CD4-positive, alpha-beta T cell treated with Interleukin-6 for 4 hours (primary cell): ENCODE data around the gene MYO1A.
"Not testable (repeated sequence)": the region's sequence is repeated elsewhere in the genome, so short reads cannot be mapped to it uniquely, and the experiment has no call there.

Experiments used
- DNase-seq: peaks from one replicate; pipeline ENCODE4 v3.0.0-alpha.2; 2020; ENCODE audit warnings: mixed read lengths

Gene MYO1A

GRCh38 chr12:56991319-56992246 lies 58.3 kb downstream of the MYO1A start:
- no peak for DNase-seq

- no peak for DNase-seq
Observed at GRCh38 chr12:56990648-56991318, 59.1 kb downstream of the MYO1A start.

GRCh38 chr12:56989861-56990610 lies 59.9 kb downstream of the MYO1A start:
- no peak for DNase-seq

GRCh38 chr12:56988207-56988739 lies 61.7 kb downstream of the MYO1A start:
- DNase-seq, result no peak

GRCh38 chr12:56987551-56988053 lies 62.3 kb downstream of the MYO1A start:
- peak; percentile 82 for DNase-seq

GRCh38 chr12:56987011-56987410 lies 62.9 kb downstream of the MYO1A start:
- no peak for DNase-seq

GRCh38 chr12:56985714-56986113 lies 64.2 kb downstream of the MYO1A start:
- DNase-seq, result peak; percentile 19

- DNase-seq, result no peak
Observed at GRCh38 chr12:56983386-56983785, 66.5 kb downstream of the MYO1A start.

GRCh38 chr12:56982578-56983236 lies 67.2 kb downstream of the MYO1A start:
- DNase-seq, result not testable (repeated sequence)

- no peak for DNase-seq
Observed at GRCh38 chr12:56980941-56981530, 68.9 kb downstream of the MYO1A start.

GRCh38 chr12:56980268-56980667 lies 69.7 kb downstream of the MYO1A start:
- no peak for DNase-seq

- no peak for DNase-seq
Observed at GRCh38 chr12:56979628-56980027, 70.3 kb downstream of the MYO1A start.
